ENCODE results near the gene TARBP1. TPM values are rescaled to one million over a fixed set of nuclear protein-coding genes. Genes with fewer than 3 reads are reported as not detected.
"Not testable (repeated sequence)": the region's sequence is repeated elsewhere in the genome, so short reads cannot be mapped to it uniquely, and the experiment has no call there.

Gene TARBP1
- 21.3 TPM for polyA plus RNA-seq (2013, experiment 1 of 2; ENCODE audit: insufficient read length)
- 21.3 TPM for polyA plus RNA-seq (2013, experiment 2 of 2; ENCODE audit: insufficient read length)

DNA sequence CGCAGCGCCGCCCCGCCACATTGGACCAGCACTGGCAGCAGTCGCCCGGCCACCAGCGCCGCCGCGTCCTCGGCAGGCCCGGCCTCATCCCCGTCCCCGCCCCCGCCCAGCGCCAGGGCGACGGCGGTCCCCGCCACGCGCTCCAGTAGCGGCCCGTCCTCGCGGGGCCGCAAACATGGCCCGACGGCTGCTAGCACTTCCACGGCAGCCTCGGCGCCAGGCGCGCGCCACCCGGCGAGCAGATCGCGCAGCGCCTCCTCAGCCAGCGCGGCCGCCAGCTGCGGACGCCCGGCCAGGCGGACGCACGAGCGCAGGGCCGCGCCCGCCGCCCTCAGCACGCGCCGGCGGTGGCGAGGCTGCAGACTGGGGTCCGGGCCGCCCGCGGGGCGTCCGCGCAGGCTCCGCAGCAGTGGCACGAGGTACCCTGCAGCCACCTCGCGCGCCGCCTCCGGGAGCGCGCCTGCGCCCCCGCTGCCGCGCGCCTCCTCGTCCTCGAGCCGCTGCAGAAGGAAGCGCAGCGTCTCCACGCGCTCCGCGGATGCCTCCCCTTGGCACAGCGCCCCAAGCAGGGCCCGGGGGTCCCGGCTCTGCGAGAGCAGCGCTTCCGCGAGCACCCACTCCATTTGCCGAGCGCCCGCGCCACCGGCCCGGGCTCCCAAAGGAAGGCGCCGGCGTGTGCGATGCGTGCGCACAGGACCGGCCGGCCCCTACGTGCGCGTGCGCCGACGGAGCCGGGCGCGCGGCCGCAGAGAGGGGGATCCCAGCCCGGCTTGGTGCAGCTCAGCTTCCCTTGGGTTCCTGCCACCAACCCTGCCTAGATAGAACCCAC, at the start of gene TARBP1:
Gene TARBP1, minus strand, starts transcription at position 699 of the 829 bp plus-strand sequence. Its CDS starts 76 bp downstream, at position 623.
- peak; percentile 78 for DNase-seq

- DNase-seq = no peak
These were observed 49.3 kb upstream of the TARBP1 start for GRCh38 chr1:234528074-234528865.

DNA sequence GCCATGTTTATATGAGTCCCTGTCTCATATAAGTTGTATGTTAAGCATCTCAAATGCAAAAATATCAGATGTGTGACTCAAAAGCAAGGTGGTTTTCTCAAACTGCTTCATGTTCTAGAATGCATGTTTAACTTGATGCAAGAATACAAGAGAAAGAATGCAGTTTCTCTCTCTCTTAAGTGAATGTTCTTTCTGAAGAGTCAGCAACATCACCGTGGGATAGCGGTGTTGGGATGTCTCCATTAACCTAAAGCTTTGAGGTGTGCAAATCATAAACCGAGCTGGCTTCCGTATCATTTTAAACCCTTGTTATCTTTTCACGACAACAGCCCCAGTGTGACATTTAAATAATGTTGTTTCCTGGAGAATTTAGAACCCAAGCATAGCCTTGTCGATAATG, 48.4 kb upstream of the TARBP1 start:
- DNase-seq = no peak

DNA sequence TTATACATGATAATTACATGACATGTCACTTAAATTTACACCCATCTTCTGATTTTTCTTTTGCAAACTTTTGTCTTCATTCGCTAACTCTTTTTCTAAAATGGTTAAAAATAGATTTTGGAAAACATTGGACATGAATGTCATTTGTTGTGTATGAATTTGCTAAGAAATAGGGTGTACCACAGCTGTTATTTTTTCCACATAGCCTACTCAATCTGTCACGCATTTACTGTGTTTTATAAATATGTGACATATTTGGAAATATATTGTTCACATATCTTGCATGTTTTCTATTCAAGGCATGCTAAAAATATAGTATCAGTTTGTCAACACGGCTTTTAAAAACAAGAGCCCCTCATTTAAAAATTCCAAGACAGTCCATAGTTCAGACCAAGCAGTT, 47.9 kb upstream of the TARBP1 start:
- no peak for DNase-seq

DNA sequence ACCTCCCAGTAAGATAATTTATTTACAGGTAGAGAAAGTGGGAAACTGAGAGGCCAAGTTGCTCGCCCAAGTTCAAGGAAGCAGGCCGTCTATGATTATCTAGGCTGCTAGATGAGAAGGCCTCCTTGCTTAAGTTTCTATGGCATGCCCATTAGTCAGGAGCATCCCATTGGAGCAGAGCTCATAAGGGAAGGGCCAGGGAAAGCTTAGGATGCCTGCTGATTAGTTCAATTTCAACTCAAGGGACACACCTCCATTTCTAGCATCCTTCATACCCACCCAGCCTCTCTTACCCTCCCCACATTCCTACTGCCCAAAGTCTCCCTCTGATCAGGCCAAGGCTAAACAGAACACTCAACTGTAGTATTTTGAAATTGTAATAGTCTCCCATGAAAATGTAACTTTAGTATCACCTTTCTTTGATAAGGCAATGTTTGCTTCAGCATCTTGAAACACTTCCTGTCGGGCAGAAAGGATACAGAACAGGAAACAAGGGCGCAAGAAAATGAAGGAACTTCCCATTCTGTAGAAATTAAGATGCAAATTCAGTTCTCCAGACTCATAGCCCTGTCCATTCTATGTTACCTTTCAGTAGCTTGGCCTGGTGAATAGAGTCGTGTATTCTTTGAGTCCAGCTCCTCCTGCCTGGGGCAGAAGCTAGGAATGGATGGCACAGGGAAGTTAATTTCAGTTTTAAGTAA, 46.3 kb upstream of the TARBP1 start:
- DNase-seq = no peak

DNA sequence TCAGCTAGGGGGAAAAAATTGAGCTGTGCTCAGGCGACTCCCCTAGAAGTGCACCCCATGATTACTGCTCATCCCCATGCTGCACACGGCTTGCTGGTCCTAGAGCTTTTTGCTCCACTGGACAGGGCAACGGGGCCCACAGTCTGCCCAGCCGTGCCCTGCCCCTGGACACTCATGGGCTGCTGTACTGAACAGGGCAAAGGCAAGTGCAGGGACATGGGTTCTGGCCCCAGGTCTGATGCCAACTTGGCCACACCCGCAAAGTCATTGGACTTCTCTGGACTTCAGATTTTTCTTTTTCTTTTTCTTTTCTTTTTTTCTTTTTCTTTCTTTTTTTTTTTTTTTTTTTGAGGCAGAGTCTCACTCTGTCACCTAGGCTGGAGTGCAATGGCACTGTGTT, 42.9 kb upstream of the TARBP1 start:
- no peak for DNase-seq

GRCh38 chr1:234520908-234521817, 42.2 kb upstream of the TARBP1 start:
- DNase-seq = no peak

DNA sequence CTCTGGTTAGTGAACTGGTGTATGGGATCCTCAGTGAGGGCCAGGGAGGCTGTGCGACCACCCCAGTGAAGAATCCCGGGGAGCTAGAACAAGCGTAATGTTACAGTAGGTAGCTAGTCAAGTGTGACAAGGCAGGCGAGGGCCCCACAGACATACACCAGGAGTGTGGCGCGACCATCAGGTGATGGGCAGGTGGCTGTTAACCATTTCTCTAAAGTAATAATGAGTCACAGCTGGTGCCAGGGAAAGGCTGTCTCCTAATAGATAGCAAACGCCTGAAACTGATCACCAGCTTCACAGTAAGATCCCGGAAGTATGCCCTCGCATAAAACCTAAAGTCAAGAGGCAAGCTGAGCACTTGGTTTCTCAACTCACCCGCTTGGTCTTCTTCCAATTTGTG, 40.5 kb upstream of the TARBP1 start:
- no peak for DNase-seq

DNA sequence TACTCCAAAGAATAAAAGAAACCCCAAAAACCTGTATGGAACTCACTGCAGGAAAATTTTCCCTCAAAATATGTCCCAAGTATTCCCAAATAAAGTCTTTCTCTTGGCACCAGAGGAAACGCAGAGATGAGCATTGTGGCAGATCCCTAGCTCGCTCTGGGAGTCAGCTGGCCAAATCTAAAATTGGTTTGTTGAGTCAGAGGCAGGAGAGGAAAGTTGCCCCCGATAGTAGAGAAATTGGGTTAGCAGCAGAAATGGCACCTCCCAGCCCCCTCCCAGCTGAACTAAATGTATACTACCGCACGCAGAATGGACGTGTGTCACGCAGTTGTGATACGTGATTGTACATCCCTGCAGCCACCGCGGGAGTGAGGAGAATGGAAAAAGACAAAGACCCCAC, 39.9 kb upstream of the TARBP1 start:
- no peak for DNase-seq

- not testable (repeated sequence) for DNase-seq
These were observed 39.1 kb upstream of the TARBP1 start for GRCh38 chr1:234518086-234518485.

- no peak for DNase-seq
These were observed 38.3 kb upstream of the TARBP1 start for GRCh38 chr1:234517110-234517802.

DNA sequence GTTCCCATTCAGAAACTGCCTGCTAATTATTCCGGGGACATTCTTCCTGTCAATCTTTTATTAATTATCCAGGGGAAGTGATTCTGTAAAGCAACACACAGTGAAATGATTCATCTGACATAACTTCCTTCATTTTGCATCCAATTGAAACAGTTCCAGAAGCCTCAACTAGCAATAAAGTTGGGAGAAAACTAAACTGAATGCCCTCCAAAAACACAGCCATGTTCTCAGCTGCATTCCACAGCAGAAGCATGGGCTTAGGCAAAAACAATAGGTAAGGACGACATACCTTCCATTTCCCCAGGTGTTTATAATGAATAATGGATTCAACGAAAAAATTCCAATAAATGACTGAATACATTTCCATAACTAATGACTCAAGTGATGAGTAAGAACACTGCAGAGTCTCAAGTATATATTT, 36.9 kb upstream of the TARBP1 start:
- peak; percentile 89 for DNase-seq

DNA sequence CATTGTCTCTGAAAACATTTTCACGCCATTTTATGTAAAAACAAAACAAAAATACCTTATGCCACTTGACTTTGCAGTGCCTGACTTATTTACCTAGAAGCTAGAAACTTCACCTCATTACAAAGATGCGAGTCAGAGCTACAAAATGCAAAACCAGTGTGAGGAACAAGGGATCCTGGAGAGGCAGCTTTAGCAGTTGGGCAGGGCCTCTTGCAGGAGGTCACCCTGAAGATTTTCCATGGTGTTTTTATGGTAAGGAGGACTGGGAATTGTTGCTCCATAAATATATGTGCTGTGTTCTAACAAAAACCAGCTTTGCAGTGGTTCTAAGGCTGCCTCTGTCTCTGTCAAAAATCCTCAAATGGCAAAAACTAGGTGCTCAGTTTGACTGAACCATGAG, 36.4 kb upstream of the TARBP1 start:
- DNase-seq = no peak

GRCh38 chr1:234512451-234512861, 33.5 kb upstream of the TARBP1 start:
- DNase-seq = no peak

DNA sequence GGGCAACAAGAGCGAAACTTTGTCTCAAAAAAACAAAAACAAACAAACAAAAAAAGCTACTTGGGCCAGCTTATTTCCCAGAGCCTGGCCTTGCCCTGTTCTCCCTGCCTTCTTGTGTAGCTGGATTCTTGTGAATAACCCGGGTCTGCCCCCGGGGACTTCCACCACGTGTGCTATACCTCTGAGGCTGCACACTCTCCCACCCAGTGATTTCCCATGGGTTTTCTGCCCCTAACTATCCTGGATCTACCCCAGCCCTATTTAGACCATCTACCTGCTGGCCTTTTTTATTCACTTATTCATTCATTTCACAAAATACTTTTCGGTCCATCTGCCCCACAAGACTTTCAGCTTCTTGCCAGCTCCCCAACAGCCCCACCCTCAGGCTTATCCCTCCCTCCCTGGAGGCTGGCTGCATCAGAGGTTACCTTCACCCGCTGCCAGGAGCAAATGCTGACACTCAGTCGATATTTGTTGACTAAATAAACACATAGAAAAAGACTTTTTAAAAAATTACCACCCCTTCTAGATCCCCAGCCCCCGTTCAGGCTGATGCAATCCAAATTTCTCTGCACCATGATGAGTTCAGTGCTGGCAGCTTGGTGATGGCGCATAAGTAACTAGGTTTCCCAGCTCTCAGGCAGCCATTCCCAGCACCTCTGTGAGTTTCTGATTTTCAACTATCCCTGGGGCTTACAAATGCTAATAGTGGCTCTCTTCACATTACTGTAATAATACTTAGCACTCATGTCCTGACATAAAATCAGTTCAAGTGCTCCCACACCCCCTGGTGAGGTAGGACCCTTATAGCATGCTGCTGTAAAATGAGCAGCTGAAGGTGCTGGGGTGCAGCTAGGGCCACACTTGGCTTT, 30.7 kb upstream of the TARBP1 start:
- DNase-seq = peak; percentile 51

DNA sequence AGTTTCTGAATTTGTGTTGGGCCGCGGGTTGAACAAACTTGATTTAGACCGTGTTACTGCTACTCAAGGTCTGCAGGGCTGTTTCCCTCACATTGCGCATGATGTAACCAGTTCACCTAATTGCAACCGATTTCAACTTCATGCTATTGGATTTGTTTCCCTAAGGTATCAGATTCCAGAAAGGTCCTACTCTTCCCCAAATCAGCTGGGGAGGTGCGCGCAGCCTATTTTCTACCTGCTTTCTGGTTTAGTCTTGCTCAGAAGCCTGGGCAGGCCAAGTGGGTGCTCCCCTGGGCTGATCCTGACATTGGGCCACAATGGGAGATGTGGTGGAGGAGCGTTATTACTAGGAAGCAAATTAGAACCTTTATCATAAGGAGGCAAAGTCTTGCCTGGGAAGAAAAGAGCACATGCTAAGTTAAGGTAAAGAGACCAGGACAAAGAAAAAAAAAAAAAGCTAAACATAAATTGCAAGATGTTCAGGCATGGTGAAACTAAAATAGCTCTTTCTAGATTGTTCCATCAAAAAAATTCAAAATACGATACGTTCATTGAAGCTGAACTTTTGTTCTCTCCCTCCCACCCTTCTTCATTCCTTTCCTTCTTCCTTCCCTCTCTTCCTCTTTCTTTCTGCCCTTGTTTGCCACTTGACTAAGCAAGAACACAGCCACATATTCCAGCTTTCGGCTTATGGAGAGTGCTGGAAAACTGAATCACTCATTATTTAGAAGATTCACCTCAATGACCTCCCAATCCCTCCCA, 28.8 kb upstream of the TARBP1 start:
- no peak for DNase-seq

DNA sequence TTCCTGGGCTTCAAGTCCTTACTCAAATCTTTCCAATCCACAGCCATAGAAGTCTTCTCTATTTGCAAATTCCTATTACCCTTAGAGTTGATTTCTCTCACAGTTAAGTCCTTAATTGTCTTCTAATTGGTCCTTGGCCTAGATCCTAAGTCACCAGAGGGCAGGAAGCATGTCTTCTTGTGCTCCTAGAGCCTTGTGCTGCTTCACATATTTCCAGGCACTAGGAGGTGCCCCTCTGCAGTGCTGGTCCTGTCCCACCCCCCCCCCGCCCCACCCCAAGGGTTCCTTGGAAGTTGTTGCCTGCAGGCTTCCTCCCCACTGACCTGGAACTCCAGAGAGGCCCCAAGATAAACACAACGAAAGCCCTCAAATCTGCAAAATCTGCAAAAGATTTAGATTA, 28.1 kb upstream of the TARBP1 start:
- no peak for DNase-seq

DNA sequence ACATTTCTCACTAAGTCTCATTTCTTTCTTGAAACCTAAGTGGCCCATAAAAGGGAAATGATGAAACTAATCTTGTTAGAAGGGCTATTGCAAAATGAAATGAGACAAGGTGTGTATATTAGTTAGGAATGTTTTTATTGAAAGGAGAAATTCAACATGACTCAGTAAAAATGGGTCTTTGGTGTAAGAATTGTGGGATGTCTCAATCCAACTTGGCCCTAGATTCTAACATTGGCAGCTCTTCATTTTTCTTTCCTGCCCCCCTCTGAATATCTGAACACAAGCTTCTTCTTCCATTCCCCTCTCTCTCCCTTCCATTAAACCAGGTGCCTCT, 26.8 kb upstream of the TARBP1 start:
- peak; percentile 87 for DNase-seq

- DNase-seq = no peak
These were observed 26.2 kb upstream of the TARBP1 start for GRCh38 chr1:234504969-234505768.

Measured in fibroblast of skin of abdomen (primary cell).